Measurements from ENCODE around the gene PTPRM.

DNA sequence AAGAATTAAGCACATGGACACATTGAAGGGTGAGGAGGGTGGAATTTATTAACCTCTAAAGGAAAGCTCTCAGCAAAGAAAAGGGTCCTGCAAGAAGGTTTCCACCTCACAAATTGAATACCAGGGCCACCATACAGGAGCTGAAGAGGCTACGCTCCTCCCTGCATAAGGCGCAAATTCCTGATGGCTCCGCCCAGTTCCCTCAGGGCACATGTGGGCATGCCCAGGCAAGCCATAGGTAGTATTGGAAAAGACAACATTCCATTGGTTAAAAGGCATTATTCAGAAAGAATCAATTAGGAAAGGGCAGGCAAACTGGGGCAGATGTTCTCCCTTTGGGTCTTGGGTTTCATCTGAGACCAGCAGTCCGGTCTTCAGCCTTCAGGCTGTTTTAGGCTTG, 161.2 kb downstream of the PTPRM start:
- no peak for TF ChIP-seq EZH2 (IDR thresholded peaks at IDR 0.05; ENCODE audit: borderline replicate concordance, low read depth, low read length, severe bottlenecking)
- no peak for TF ChIP-seq CTCF (IDR thresholded peaks at IDR 0.05; ENCODE audit: borderline replicate concordance, extremely low read depth, low read length, poor library complexity, severe bottlenecking)

Measured in DND-41 (cell line).